Muscle of leg (tissue), 11 donors: Measurements from ENCODE around the gene GRAMD2B. TPM values are rescaled to one million over a fixed set of nuclear protein-coding genes. Genes with fewer than 3 reads are reported as not detected.
A peak's percentile ranks its signal among the peaks of the same experiment; 100 is the strongest.
"Not testable (repeated sequence)": the region's sequence is repeated elsewhere in the genome, so short reads cannot be mapped to it uniquely, and the experiment has no call there.

Source experiments
- DNase-seq: peaks from one replicate; pipeline ENCODE4 v3.0.0; 2013
- H3K27ac ChIP-seq: one replicate; pipeline ENCODE4 v1.5.1; 2013; ENCODE audit warnings: mild to moderate bottlenecking, low read length, control low read depth
- H3K27me3 ChIP-seq: one replicate; pipeline ENCODE4 v1.6.1; 2013; ENCODE audit warnings: low read length; ENCODE audit not compliant: control insufficient read depth, insufficient read depth
- H3K36me3 ChIP-seq: one replicate; pipeline ENCODE4 v1.6.1; 2013; ENCODE audit warnings: low read length; ENCODE audit not compliant: control insufficient read depth, insufficient read depth
- H3K4me1 ChIP-seq: one replicate; pipeline ENCODE4 v1.6.1; 2013; ENCODE audit warnings: low read length; ENCODE audit not compliant: control insufficient read depth, insufficient read depth
- H3K4me3 ChIP-seq: one replicate; pipeline ENCODE4 v1.5.1; 2013; ENCODE audit warnings: low read length, control low read depth
- H3K9me3 ChIP-seq: replicated peaks from 2 replicates; pipeline ENCODE4 v1.6.1; 2013; ENCODE audit warnings: low read depth, low read length; ENCODE audit not compliant: control insufficient read depth
- WGBS: methylation state at CpG from one replicate; pipeline ENCODE4 v1.1.5; 2013; ENCODE audit warnings: missing lambda C conversion rate; ENCODE audit not compliant: insufficient coverage; 5-methylcytosine and 5-hydroxymethylcytosine counted together
- polyA plus RNA-seq, 8 donors: library from polyadenylated mRNA; unstranded; fragments of 120-200 nt; gene quantifications; one replicate each; pipeline versions ENCODE4 v1.2.1 to v1.2.3, GENCODE V29; 2013; ENCODE audit warnings: inconsistent platforms in 1 of 8, low replicate concordance in 1 of 8; ENCODE audit not compliant: insufficient read length in 8 of 8, insufficient read depth in 1 of 8
- total RNA-seq: library from RNA; stranded (reverse); fragments of 120-200 nt; gene quantifications from one replicate; pipeline ENCODE4 v1.2.4, GENCODE V29; 2013

Gene GRAMD2B
- total and polyA plus RNA-seq, 9 donors, result 6.5 to 13.9 (median 9.2) TPM

GRCh38 chr5:126514558-126515141 lies 91.4 kb downstream of the GRAMD2B start:
- H3K27ac ChIP-seq, result no peak overlapping the region

GRCh38 chr5:126515337-126515736 lies 92.1 kb downstream of the GRAMD2B start:
- DNase-seq, result no peak
- no peak overlapping the region for H3K27ac ChIP-seq

More at GRCh38 chr5:126514558-126515141, 91.4 kb downstream of the GRAMD2B start:
- Histone ChIP-seq H3K4me1 (no peaks in the 10 kb centered on the region), H3K36me3 (no peaks in the 10 kb centered on the region), H3K9me3 (no peaks in the 10 kb centered on the region), H3K27me3 (no peaks in the 10 kb centered on the region), H3K4me3 (no peak overlapping the region)
- DNase-seq, result no peak
- WGBS, result 80% methylated on average over 3 of the region's 9 CpGs

GRCh38 chr5:126516133-126516532 lies 92.9 kb downstream of the GRAMD2B start:
- Histone ChIP-seq H3K4me1 (peaks cover 3% of the 10 kb centered on the region), H3K9me3 (no peaks in the 10 kb centered on the region), H3K27ac (no peak overlapping the region), H3K27me3 (no peaks in the 10 kb centered on the region), H3K36me3 (no peaks in the 10 kb centered on the region), H3K4me3 (no peak overlapping the region)
- WGBS, result no CpG with 5 or more reads among the region's 1 CpG
- peak; percentile 57 for DNase-seq

More at GRCh38 chr5:126515337-126515736, 92.1 kb downstream of the GRAMD2B start:
- H3K9me3 ChIP-seq, result no peaks in the 10 kb centered on the region
- no peaks in the 10 kb centered on the region for H3K27me3 ChIP-seq
- H3K4me1 ChIP-seq, result peaks cover 3% of the 10 kb centered on the region
- no peak overlapping the region for H3K4me3 ChIP-seq
- H3K36me3 ChIP-seq, result no peaks in the 10 kb centered on the region

GRCh38 chr5:126516852-126517251 lies 93.6 kb downstream of the GRAMD2B start:
- H3K36me3 ChIP-seq, result no peaks in the 10 kb centered on the region
- no peaks in the 10 kb centered on the region for H3K9me3 ChIP-seq
- peaks cover 3% of the 10 kb centered on the region for H3K4me1 ChIP-seq
- H3K27ac ChIP-seq, result no peak overlapping the region
- H3K4me3 ChIP-seq, result no peak overlapping the region
- H3K27me3 ChIP-seq, result no peaks in the 10 kb centered on the region
- no peak for DNase-seq

GRCh38 chr5:126519223-126519622 lies 96.0 kb downstream of the GRAMD2B start:
- not testable (repeated sequence) for H3K27ac ChIP-seq, H3K9me3 ChIP-seq, H3K27me3 ChIP-seq, H3K4me3 ChIP-seq, DNase-seq, H3K36me3 ChIP-seq, H3K4me1 ChIP-seq
- no CpG with 5 or more reads among the region's 4 CpGs for WGBS

- peak; percentile 39 for DNase-seq
- Histone ChIP-seq H3K9me3 (no peaks in the 10 kb centered on the region), H3K36me3 (no peaks in the 10 kb centered on the region), H3K27me3 (no peaks in the 10 kb centered on the region), H3K4me1 (peaks cover 6% of the 10 kb centered on the region), H3K27ac (no peak overlapping the region), H3K4me3 (no peak overlapping the region)
- 38% methylated on average over 3 of the region's 6 CpGs for whole genome bisulfite sequencing
These were observed 96.7 kb downstream of the GRAMD2B start for GRCh38 chr5:126519637-126520592.

- Histone ChIP-seq H3K4me1 (peaks cover 6% of the 10 kb centered on the region), H3K27me3 (no peaks in the 10 kb centered on the region), H3K9me3 (no peaks in the 10 kb centered on the region), H3K36me3 (no peaks in the 10 kb centered on the region), H3K27ac (no peak overlapping the region), H3K4me3 (no peak overlapping the region)
- no peak for DNase-seq
These were observed 97.4 kb downstream of the GRAMD2B start for GRCh38 chr5:126520593-126520953.

GRCh38 chr5:126521130-126521529 lies 97.9 kb downstream of the GRAMD2B start:
- no peaks in the 10 kb centered on the region for H3K27me3 ChIP-seq
- no peak overlapping the region for H3K4me3 ChIP-seq
- no peak overlapping the region for H3K27ac ChIP-seq
- peaks cover 9% of the 10 kb centered on the region for H3K4me1 ChIP-seq
- H3K36me3 ChIP-seq, result no peaks in the 10 kb centered on the region
- H3K9me3 ChIP-seq, result no peaks in the 10 kb centered on the region
- no peak for DNase-seq

GRCh38 chr5:126523818-126524510 lies 100.8 kb downstream of the GRAMD2B start:
- no peak overlapping the region for H3K4me3 ChIP-seq
- peaks cover 9% of the 10 kb centered on the region for H3K4me1 ChIP-seq
- H3K9me3 ChIP-seq, result no peaks in the 10 kb centered on the region
- 80% methylated on average over 1 of the region's 8 CpGs for WGBS
- no peaks in the 10 kb centered on the region for H3K36me3 ChIP-seq
- DNase-seq, result no peak
- H3K27ac ChIP-seq, result no peak overlapping the region
- no peaks in the 10 kb centered on the region for H3K27me3 ChIP-seq

- Histone ChIP-seq H3K36me3 (no peaks in the 10 kb centered on the region), H3K9me3 (no peaks in the 10 kb centered on the region), H3K4me3 (no peak overlapping the region), H3K4me1 (peaks cover 6% of the 10 kb centered on the region), H3K27me3 (no peaks in the 10 kb centered on the region), H3K27ac (peak overlapping the region; percentile 29)
- DNase-seq, result peak; percentile 76
- 49% methylated on average over 3 of the region's 5 CpGs for WGBS
These were observed 102.5 kb downstream of the GRAMD2B start for GRCh38 chr5:126525630-126526245.
